T-helper 2 cell (primary cell): Measurements from ENCODE around the gene PALD1.
A peak's percentile ranks its signal among the peaks of the same experiment; 100 is the strongest.

Experiments used
- DNase-seq, 5 experiments: peaks; one replicate each; pipeline versions ENCODE4 v3.0.0 to v3.0.0-alpha.2; 2012 to 2022

Gene PALD1

DNA sequence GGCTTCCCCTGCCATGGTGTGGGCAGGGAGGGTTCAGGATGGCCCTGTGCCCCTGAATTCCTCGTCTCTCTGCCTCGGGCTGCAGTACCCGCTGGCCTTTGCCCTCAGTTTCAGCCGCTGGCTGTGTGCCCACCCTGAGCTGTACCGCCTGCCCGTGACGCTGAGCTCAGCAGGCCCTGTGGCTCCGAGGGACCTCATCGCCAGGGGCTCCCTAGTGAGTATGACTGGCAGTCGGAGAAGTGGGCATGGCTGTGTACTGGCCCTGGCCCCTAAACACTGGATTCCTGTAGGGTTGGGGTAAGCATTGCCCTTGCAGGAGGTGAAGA is 59.6 kb downstream of the PALD1 start:
- DNase-seq = no peak

GRCh38 chr10:70538731-70539338 is 60.3 kb downstream of the PALD1 start:
- DNase-seq = no peak

- DNase-seq = no peak
These were observed 60.9 kb downstream of the PALD1 start for GRCh38 chr10:70539471-70539870.

DNA sequence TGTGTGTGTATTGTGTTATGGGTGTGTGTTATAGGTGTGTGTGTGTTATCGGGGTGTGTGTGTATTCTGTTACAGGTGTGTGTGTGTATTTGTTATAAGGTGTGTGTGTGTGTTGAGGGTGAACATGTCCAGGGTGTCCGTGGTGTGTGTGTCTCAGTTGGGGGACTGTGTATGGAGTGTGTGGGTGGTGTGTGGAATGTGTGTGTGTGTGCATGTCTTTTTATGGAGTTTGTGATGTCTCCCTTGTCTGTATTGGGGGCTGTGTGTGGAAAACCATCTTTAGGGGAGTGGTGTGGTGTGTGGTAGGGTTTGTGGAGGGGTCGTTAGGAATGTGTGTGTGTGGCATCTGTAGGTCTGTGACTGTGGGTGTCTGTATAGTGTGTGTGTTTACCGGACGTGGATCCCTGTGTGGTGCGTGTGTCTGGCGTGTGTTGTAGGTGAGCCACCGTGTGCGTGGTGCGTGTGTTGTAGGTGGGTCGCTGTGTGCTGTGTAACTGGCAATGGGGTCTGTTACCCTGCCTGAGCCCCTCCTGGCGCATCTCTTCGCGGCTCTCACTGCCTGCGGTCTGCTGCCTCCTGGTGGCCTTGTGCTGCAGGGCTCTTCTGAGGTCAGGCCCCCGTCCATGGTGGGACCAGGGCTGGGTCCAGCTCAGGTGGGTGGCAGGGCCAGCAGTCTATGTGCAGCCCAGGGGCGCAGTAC is 61.7 kb downstream of the PALD1 start:
- peak in 1 of 5 experiments; percentile 11 for DNase-seq

GRCh38 chr10:70540789-70541360 is 62.3 kb downstream of the PALD1 start:
- no peak for DNase-seq

- no peak for DNase-seq
These were observed 63.4 kb downstream of the PALD1 start for GRCh38 chr10:70541736-70542564.

DNA sequence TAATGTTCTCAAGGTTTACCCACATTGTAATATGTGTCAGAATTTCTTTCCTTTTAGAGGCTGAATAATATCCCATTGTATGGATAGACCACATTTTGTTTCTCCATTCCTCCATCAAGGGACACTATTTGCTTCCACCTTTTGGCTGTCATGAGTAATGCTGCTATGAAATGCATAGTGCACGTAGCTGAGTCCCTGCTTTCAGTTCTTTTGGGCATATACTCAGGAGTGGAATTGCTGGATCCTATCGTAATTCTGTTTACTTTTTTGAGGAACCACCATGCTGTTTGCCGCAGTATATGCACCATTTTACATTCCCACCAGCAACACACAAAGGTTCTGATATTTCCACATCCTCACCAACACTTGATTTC is 64.0 kb downstream of the PALD1 start:
- DNase-seq = no peak

DNA sequence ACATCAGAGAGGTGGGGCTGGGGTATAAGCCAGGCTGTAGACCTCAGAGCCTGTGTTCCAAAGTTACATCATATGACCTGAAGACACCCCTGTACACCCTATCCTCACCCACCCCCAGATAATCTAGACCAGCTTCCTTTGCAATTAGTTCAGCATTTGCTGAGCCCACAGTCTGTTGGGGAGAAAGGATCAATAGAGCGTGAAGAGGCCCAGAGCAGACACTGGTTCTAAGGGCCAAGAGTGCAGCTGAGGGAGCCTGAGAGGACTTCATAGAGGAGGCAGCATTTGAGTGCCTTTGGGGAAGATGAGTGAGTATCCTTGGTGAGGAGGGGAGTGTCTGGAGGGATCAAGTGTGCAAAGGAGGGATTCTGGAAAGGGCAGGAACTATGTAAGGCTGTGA is 65.3 kb downstream of the PALD1 start:
- no peak for DNase-seq

DNA sequence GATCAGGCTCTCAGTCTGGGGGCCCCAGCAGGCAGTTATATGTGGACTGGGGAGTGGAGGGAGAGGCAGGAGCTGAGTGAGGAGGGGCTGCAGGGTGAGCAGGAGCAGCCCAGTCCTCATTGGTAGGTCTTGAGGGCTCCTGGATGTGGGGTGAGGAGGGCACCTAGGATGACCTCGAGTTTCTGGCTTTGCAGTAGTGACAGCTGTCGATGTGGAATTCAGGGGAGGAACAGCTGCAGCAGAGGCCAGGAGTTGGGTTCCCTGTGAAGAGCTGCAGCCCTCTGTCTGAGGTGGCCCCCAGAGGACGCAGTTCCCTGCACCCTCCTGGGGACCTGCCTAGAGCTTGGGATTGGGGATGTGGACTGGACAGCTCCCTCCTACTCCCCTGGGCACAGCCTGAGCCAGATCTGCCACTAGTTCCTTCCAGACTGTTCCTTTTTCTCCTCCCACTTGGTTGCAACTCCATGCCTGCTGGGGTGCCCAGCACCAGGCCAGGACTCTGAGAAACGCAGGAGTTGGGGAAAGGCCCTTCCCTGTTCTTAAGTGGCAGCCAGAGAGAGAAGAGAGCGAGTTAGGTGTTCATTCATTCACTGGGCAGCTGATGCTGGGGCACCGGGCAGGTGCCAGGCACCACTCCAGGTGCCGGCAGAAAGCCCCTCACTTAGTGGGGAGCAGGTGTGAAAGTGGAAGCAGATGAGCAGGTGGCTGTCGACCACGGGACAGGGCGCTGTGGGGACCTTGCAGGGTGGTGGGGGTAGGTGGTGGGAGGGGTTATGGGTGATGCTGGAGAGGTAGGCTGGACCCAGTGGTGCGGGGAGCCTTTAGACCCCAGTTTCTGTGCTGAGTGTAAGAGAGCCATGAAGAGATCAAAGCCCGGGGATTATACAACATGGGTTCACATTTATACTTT is 66.1 kb downstream of the PALD1 start:
- no peak for DNase-seq

- no peak for DNase-seq
These were observed 68.0 kb downstream of the PALD1 start for GRCh38 chr10:70546584-70546983.

GRCh38 chr10:70549351-70549961 is 70.9 kb downstream of the PALD1 start:
- no peak for DNase-seq

GRCh38 chr10:70549962-70550458 is 71.4 kb downstream of the PALD1 start:
- DNase-seq = peak; percentile 35 to 61 (median 55)

GRCh38 chr10:70550459-70550858 is 71.9 kb downstream of the PALD1 start:
- DNase-seq = no peak

DNA sequence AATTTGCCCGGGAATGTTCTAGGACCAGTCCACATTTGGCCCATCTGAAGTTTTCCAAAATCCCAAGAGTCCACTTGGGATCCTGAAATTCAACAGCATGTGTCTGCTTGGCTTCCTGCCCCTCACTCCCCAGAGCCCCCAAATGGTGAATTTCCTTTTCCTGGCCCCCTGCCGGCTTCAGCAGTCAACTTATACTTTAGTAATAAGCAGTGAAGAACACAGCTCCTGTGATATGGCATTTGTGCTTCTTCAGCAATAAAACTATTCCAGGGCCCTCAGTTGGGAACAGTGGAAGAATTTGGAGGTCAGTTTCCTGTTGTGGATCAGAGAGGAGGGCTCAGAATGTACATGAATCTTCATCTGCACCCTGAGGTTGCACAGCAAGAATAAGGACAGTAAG is 72.9 kb downstream of the PALD1 start:
- no peak for DNase-seq

- no peak for DNase-seq
These were observed 73.4 kb downstream of the PALD1 start for GRCh38 chr10:70551971-70552422.

DNA sequence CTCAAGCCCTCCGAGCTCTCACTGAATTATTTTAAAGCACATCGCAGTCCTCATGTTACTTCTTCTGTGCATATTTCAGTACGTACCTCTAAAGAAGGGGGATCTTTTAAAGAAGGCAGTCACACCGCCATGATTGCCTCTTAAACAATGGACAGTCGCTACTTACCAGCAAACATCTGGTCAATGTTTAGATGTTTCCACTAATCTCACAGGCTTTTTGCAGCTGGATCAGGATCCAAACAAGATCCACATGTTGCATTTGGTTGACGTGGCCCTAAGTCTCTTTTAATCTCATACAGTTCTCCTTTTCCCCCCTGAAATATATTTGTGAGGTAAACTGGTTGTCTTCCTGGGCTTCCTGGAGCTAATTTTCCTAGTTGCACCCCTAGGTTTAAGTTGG is 74.0 kb downstream of the PALD1 start:
- DNase-seq = no peak

- DNase-seq = no peak
These were observed 76.8 kb downstream of the PALD1 start for GRCh38 chr10:70555371-70555770.

- no peak for DNase-seq
These were observed 78.7 kb downstream of the PALD1 start for GRCh38 chr10:70557086-70557845.

DNA sequence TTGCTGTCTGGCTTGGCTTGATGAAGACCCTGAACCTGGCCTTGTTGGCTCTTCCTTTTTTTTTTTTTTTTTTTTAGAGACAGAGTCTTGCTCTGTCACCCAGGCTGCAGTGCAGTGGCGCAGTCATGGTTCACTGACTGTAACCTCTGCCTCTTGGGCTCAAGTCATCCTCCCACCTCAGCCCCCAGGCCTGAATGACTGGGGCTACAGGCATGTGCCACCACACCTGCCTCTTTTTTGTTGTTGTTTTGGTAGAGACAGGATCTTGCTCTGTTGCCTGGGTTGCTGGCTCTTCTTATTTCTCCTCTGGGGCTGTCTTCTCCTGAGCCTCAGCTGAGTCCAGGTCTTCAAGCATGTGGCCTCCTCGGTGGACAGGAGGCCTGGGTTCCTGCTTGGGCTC is 79.3 kb downstream of the PALD1 start:
- DNase-seq = no peak

GRCh38 chr10:70558295-70558694 is 79.7 kb downstream of the PALD1 start:
- no peak for DNase-seq
